A549 (cell line): ENCODE results near the gene SIAH2. TPM values are rescaled to one million over a fixed set of nuclear protein-coding genes. Genes with fewer than 3 reads are reported as not detected.
A peak's percentile ranks its signal among the peaks of the same experiment; 100 is the strongest.

ENCODE experiments used
- ATAC-seq, 2 experiments: fragments of 200-7000 bp in 1 of 2; fragments of >200 bp in 1 of 2; cut with Nextera tagmentation in 1 of 2; cut with Tn5 transposase in 1 of 2; 3 replicates each; pipeline versions ENCODE4 v1.8.0 to v1.9.1; 2018 to 2020; ENCODE audit warnings: mild to moderate bottlenecking in 1 of 2, moderate library complexity in 1 of 2
- CTCF ChIA-PET: fragments of 300-600 bp; sonication (Branson Sonifier 250); formaldehyde crosslinking; extraction: SDS; loops from one replicate; lab custom pipeline; 2021; ENCODE audit warnings: antibody characterized with exemption, inconsistent platforms; lab: Yijun Ruan, JAX
- POLR2A ChIA-PET: fragments of 350-600 bp; formaldehyde crosslinking; extraction: SDS; loops from one replicate; lab custom pipeline; 2021; ENCODE audit warnings: antibody characterized with exemption, inconsistent platforms; lab: Yijun Ruan, JAX
- DNase-seq, 2 experiments: peaks; one replicate each; pipeline versions ENCODE4 v3.0.0 to v3.0.0-alpha.2; 2011 to 2016; ENCODE audit warnings: low read depth in 1 of 2, low spot score in 1 of 2
- FAIRE-seq: peaks from 2 replicates; lab custom pipeline; 2011; peaks lifted over from hg19 to GRCh38; lab: Jason Lieb, UNC
- H3K27ac ChIP-seq, 2 experiments: fragments of >200 bp; sonication (Bioruptor Twin); formaldehyde crosslinking; 3 replicates each; pipeline ENCODE4 v1.5.1; 2016 to 2017
- H3K4me1 ChIP-seq: fragments of >200 bp; sonication (Bioruptor Twin); formaldehyde crosslinking; 3 replicates; pipeline ENCODE4 v1.6.1; 2016
- H3K4me2 ChIP-seq: fragments of >200 bp; sonication (Bioruptor Twin); formaldehyde crosslinking; 3 replicates; pipeline ENCODE4 v1.6.1; 2016
- H3K4me3 ChIP-seq: fragments of >200 bp; sonication (Bioruptor Twin); formaldehyde crosslinking; 3 replicates; pipeline ENCODE4 v1.5.1; 2016
- H3K9me3 ChIP-seq: fragments of >200 bp; sonication (Bioruptor Twin); formaldehyde crosslinking; 3 replicates; pipeline ENCODE4 v1.6.1; 2016
- CBX2 ChIP-seq: fragments of 200-600 bp; sonication (generic); IDR thresholded peaks from 2 replicates; pipeline ENCODE4 v1.6.1; 2016; ENCODE audit warnings: low read depth, mild to moderate bottlenecking, borderline replicate concordance
- CBX8 ChIP-seq: fragments of 200-600 bp; sonication (generic); IDR thresholded peaks from 2 replicates; pipeline ENCODE4 v1.6.1; 2016
- EHF ChIP-seq: fragments of 250-450 bp; sonication (Bioruptor Pico); IDR thresholded peaks from 2 replicates; pipeline ENCODE4 v1.5.0; 2020; ENCODE audit warnings: mild to moderate bottlenecking
- ELK1 ChIP-seq: fragments of 150-350 bp; IDR thresholded peaks from 2 replicates; pipeline ENCODE4 v1.6.1; 2014; ENCODE audit warnings: low read depth, mild to moderate bottlenecking, low read length
- FOSB ChIP-seq: fragments of 250-450 bp; sonication (Bioruptor Pico); IDR thresholded peaks from 2 replicates; pipeline ENCODE4 v1.5.0; 2020; ENCODE audit warnings: mild to moderate bottlenecking, moderate library complexity
- FOSL2 ChIP-seq, 2 experiments: fragments of 450-650 bp in 1 of 2; fragments of >200 bp in 1 of 2; sonication (Bioruptor Twin) in 1 of 2; formaldehyde crosslinking; IDR thresholded peaks; 2 replicates each; pipeline versions ENCODE4 v1.5.0 to v1.6.1; 2016 to 2020; ENCODE audit warnings: mild to moderate bottlenecking in 1 of 2, moderate library complexity in 1 of 2
- FOXS1 ChIP-seq: fragments of 250-450 bp; sonication (Bioruptor Pico); IDR thresholded peaks from 2 replicates; pipeline ENCODE4 v1.5.0; 2020; ENCODE audit warnings: mild to moderate bottlenecking, moderate library complexity
- GATA3 ChIP-seq: IDR thresholded peaks from 2 replicates; pipeline ENCODE4 v1.6.1; 2012; ENCODE audit warnings: borderline replicate concordance
- HDAC2 ChIP-seq: fragments of 200-600 bp; sonication (generic); IDR thresholded peaks from 2 replicates; pipeline ENCODE4 v1.6.1; 2016
- HEYL ChIP-seq: fragments of 250-450 bp; sonication (Bioruptor Pico); IDR thresholded peaks from 2 replicates; pipeline ENCODE4 v1.8.0; 2021; ENCODE audit warnings: mild to moderate bottlenecking, moderate library complexity
- HOXA7 ChIP-seq: fragments of 250-450 bp; sonication (Bioruptor Pico); IDR thresholded peaks from 2 replicates; pipeline ENCODE4 v1.5.0; 2020; ENCODE audit warnings: mild to moderate bottlenecking, moderate library complexity
- HOXB5 ChIP-seq: fragments of 250-450 bp; sonication (Bioruptor Pico); IDR thresholded peaks from 2 replicates; pipeline ENCODE4 v1.5.0; 2020; ENCODE audit warnings: mild to moderate bottlenecking, moderate library complexity
- JUN ChIP-seq, 2 experiments: fragments of >200 bp; sonication (Bioruptor Twin); formaldehyde crosslinking; IDR thresholded peaks; 2 replicates in 1 of 2; 3 replicates in 1 of 2; pipeline ENCODE4 v1.6.1; 2016 to 2017
- KDM1A ChIP-seq: fragments of 200-600 bp; sonication (generic); IDR thresholded peaks from 2 replicates; pipeline ENCODE4 v1.6.1; 2016; ENCODE audit warnings: low read depth, mild to moderate bottlenecking
- MAFK ChIP-seq: fragments of 450-650 bp; IDR thresholded peaks from 2 replicates; pipeline ENCODE4 v1.6.1; 2014; ENCODE audit not compliant: partially characterized antibody
- MAZ ChIP-seq: fragments of 150-350 bp; IDR thresholded peaks from 2 replicates; pipeline ENCODE4 v1.6.1; 2014; ENCODE audit warnings: antibody characterized with exemption, low read depth, low read length, borderline replicate concordance
- NR3C1 ChIP-seq: fragments of >200 bp; sonication (Bioruptor Twin); formaldehyde crosslinking; IDR thresholded peaks from 3 replicates; pipeline ENCODE4 v1.6.1; 2017
- PHF8 ChIP-seq: fragments of 200-600 bp; sonication (generic); IDR thresholded peaks from 2 replicates; pipeline ENCODE4 v1.6.1; 2016; ENCODE audit warnings: low read depth, mild to moderate bottlenecking, antibody characterized with exemption, moderate library complexity, borderline replicate concordance
- POLR2AphosphoS2 ChIP-seq: conservative IDR thresholded peaks from 2 replicates; pipeline ENCODE4 v1.6.1; 2012; ENCODE audit warnings: low read length, improper control_type of control experiment, inconsistent platforms
- RCOR1 ChIP-seq: fragments of 150-350 bp; IDR thresholded peaks from 2 replicates; pipeline ENCODE4 v1.6.1; 2014; ENCODE audit warnings: antibody characterized with exemption, low read length, low read depth
- RFX5 ChIP-seq: fragments of 450-650 bp; IDR thresholded peaks from 2 replicates; pipeline ENCODE4 v1.7.1; 2014; ENCODE audit warnings: antibody characterized with exemption, mild to moderate bottlenecking, moderate library complexity
- SMC3 ChIP-seq: fragments of >200 bp; sonication (Bioruptor Twin); formaldehyde crosslinking; IDR thresholded peaks from 3 replicates; pipeline ENCODE4 v1.6.1; 2018; ENCODE audit warnings: inconsistent platforms
- TP53 ChIP-seq: fragments of 250-450 bp; sonication (Bioruptor Pico); IDR thresholded peaks from 2 replicates; pipeline ENCODE4 v1.5.0; 2021; ENCODE audit warnings: mild to moderate bottlenecking, moderate library complexity
- ZC3H11A ChIP-seq: fragments of 450-650 bp; IDR thresholded peaks from 2 replicates; pipeline ENCODE4 v1.6.1; 2014; ENCODE audit warnings: antibody characterized with exemption, mild to moderate bottlenecking
- ZSCAN20 ChIP-seq: fragments of 250-450 bp; sonication (Bioruptor Pico); IDR thresholded peaks from 2 replicates; pipeline ENCODE4 v1.8.0; 2022; ENCODE audit warnings: mild to moderate bottlenecking, moderate library complexity
- WGBS: methylation state at CpG from one replicate; pipeline ENCODE4 v1.1.6; 2017; ENCODE audit errors: missing lambda C conversion rate; 5-methylcytosine and 5-hydroxymethylcytosine counted together
- polyA plus RNA-seq, 4 experiments: library from polyadenylated mRNA; depleted of rRNA in 3 of 4; stranded (reverse); fragments of >200 nt; fragmentation: RNase III in 1 of 4; extraction: RNeasy Plus Mini Kit Qiagen cat#74134 plus additional on column Dnase treatment in 1 of 4; gene quantifications; 2 replicates in 3 of 4; 3 replicates in 1 of 4; pipeline ENCODE4 v1.2.3, GENCODE V29; 2011 to 2017
- TF ChIP-seq, protein P1 (sequence below): fragments of 200-600 bp; sonication (generic); IDR thresholded peaks from 2 replicates; pipeline ENCODE4 v1.6.1; 2016; ENCODE audit warnings: antibody characterized with exemption, mild to moderate bottlenecking, moderate library complexity
- TF ChIP-seq, protein P2 (sequence below): IDR thresholded peaks from 2 replicates; pipeline ENCODE4 v1.6.1; 2012

Gene SIAH2
- polyA plus RNA-seq, 2 of the 4 experiments (the other 2 are of a cell fraction): 11.4 to 24.8 TPM

DNA sequence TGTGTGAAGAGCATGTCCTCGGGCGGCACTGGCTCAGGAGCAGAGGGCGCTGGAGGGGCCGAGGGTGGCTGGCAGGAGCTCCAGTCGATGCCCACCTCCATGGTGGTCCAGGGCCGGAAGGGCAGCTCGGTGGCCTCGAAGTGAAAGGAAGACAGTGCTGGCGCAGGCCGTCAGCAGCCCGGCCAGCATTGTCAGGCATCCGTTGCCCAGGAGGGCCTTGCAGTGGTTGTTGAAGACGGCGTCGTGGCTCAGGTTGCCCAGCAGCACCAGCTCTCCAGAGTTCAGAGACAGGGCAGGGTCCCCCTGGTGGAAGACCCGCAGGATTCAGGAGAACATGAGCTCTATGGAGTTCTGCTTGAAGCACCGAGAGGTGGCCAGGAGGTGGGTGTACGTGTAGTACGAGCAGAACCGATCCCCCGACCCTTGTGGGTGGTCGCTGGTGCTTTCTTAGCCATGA lies 16.5 kb upstream of the SIAH2 start:
- CTCF ChIA-PET: interaction anchor here (1.0 to 8.5 kb wide), 4 partner anchors 9 to 367 kb away, joined by 3 to 69 read pairs (median 20); partner anchors contain the start of gene SIAH2
- Histone ChIP-seq H3K4me1 (no peaks in the 10 kb centered on the region), H3K27ac (no peak overlapping the region), H3K4me3 (no peak overlapping the region)
- FAIRE-seq: no peak
- POLR2A ChIA-PET: interaction anchor here (1.2 kb wide), 1 partner anchor 17 kb away, joined by 4 read pairs; the partner anchor contains the start of gene SIAH2
- peak; percentile 62 to 79; a peak in 4 of 6 replicates for ATAC-seq
- peak in 1 of 2 experiments; percentile 17 for DNase-seq
- TF ChIP-seq RCOR1 (no peak), HEYL (CRISPR knock-in tag) (no peak), MAFK (no peak), CBX8 (no peak), TP53 (no peak), JUN (IDR thresholded peaks at IDR 0.05) (no peak), HOXB5 (CRISPR knock-in tag) (no peak), POLR2AphosphoS2 (no peak), RFX5 (no peak), ZSCAN20 (CRISPR knock-in tag) (no peak), ZC3H11A (no peak), FOXS1 (CRISPR knock-in tag) (no peak)
- TF ChIP-seq, protein P1, sequence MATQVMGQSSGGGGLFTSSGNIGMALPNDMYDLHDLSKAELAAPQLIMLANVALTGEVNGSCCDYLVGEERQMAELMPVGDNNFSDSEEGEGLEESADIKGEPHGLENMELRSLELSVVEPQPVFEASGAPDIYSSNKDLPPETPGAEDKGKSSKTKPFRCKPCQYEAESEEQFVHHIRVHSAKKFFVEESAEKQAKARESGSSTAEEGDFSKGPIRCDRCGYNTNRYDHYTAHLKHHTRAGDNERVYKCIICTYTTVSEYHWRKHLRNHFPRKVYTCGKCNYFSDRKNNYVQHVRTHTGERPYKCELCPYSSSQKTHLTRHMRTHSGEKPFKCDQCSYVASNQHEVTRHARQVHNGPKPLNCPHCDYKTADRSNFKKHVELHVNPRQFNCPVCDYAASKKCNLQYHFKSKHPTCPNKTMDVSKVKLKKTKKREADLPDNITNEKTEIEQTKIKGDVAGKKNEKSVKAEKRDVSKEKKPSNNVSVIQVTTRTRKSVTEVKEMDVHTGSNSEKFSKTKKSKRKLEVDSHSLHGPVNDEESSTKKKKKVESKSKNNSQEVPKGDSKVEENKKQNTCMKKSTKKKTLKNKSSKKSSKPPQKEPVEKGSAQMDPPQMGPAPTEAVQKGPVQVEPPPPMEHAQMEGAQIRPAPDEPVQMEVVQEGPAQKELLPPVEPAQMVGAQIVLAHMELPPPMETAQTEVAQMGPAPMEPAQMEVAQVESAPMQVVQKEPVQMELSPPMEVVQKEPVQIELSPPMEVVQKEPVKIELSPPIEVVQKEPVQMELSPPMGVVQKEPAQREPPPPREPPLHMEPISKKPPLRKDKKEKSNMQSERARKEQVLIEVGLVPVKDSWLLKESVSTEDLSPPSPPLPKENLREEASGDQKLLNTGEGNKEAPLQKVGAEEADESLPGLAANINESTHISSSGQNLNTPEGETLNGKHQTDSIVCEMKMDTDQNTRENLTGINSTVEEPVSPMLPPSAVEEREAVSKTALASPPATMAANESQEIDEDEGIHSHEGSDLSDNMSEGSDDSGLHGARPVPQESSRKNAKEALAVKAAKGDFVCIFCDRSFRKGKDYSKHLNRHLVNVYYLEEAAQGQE: no peak
- TF ChIP-seq, protein P2, sequence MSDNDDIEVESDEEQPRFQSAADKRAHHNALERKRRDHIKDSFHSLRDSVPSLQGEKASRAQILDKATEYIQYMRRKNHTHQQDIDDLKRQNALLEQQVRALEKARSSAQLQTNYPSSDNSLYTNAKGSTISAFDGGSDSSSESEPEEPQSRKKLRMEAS: no peak
- TF ChIP-seq, all 56 proteins: peak for 0
- no peaks in the 10 kb centered on the region for H3K9me3 ChIP-seq
- WGBS: 78% methylated on average over 12 of the region's 22 CpGs
- no peak overlapping the region for H3K4me2 ChIP-seq

DNA sequence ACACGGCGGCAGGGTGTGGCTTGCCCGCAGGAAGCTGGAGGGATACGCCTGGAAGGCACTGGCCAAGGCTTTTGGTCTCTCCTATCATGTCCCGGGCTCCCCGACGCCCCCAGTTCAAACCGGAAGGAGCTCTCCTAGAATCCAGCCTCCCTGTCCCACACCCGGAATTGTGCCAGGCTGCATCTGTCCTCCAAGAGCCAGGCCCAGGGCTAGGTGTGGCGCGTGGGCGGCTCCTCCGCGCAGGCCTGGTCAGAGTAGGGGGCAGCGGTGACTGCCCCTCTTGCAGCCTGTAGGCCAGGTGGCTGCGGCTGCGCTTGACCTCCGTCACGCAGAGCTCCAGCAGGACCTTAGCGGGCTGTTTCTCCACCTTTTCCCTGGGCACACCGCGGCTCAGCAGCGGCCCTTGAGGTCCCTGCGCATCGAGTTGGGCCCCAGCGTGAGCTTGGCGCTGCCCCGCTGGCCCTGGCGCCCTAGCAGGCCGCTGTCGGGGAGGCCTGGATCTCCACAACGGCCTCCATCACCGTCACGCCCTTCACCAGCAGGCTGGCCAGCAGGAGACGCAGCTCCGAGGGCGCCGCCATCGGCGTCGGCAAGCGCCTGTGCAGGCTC lies 15.9 kb upstream of the SIAH2 start:
- H3K27ac ChIP-seq: no peak overlapping the region
- H3K4me2 ChIP-seq: no peak overlapping the region
- H3K4me1 ChIP-seq: no peaks in the 10 kb centered on the region
- FAIRE-seq (no peak), DNase-seq (no peak), ATAC-seq (no peak)
- ChIA-PET CTCF (interaction anchor here (1.0 to 8.5 kb wide), 4 partner anchors 9 to 367 kb away, joined by 3 to 69 read pairs (median 20); partner anchors contain the start of gene SIAH2), POLR2A (interaction anchor here (0.7 kb wide), 1 partner anchor 16 kb away, joined by 8 read pairs; the partner anchor contains the start of gene SIAH2)
- TF ChIP-seq CBX8 (no peak), EHF (no peak), FOSL2 (IDR thresholded peaks at IDR 0.05) (no peak), FOSL2 (CRISPR knock-in tag; IDR thresholded peaks at IDR 0.05) (no peak)
- no peak overlapping the region for H3K4me3 ChIP-seq
- 88% methylated on average over 20 of the region's 42 CpGs for WGBS
- no peaks in the 10 kb centered on the region for H3K9me3 ChIP-seq

DNA sequence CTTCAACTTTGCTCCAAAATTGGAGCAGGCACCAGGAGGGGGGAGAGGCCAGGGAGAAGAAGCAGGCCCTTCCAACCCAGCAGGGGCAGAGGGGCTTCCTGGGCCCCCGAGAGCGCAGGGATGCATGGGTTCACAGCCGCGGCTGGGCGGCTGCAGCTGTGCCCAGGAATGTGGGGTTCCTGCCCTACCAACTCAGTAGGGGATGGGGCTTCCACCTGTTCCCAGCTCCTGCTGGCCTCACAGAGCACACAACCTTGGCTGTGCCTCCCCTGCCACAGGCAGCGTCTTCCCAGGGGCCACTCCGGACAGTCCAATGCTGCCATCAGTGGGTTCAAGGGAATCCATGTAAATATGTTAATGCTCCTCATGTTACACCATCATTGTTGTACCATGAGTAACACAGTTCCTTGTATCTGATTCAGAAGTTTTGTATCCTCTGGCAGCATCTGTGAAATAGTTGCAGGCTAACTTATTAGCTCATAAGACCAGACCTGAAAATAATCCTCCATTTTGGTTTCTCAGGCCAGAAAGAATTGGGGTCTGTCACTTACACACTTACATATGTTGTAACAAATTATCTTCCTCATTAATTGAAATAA lies 12.1 kb upstream of the SIAH2 start:
- ATAC-seq: peak in 1 of 2 experiments; percentile 18; a peak in 1 of 6 replicates
- no peak for FAIRE-seq

More for the DNA sequence above, 12.1 kb upstream of the SIAH2 start:
- DNase-seq: no peak
- Histone ChIP-seq H3K4me2 (no peak overlapping the region), H3K27ac (no peak overlapping the region), H3K4me3 (no peak overlapping the region), H3K9me3 (no peaks in the 10 kb centered on the region), H3K4me1 (no peaks in the 10 kb centered on the region)
- WGBS: 80% methylated on average over 7 of the region's 7 CpGs
- ChIA-PET POLR2A (interaction anchor here (4.6 kb wide), 1 partner anchor 12 kb away, joined by 29 read pairs; the partner anchor contains the start of gene SIAH2), CTCF (interaction anchor here (1.0 to 8.5 kb wide), 3 partner anchors 11 to 370 kb away, joined by 3 to 69 read pairs (median 13); partner anchors contain the start of gene SIAH2)
- TF ChIP-seq ZC3H11A (no peak), MAZ (no peak), NR3C1 (no peak), KDM1A (no peak), ELK1 (no peak), HOXA7 (CRISPR knock-in tag) (no peak), HDAC2 (no peak), GATA3 (no peak), SMC3 (no peak), CBX2 (no peak), FOSB (CRISPR knock-in tag) (no peak), HOXB5 (CRISPR knock-in tag) (no peak), HEYL (CRISPR knock-in tag) (no peak), PHF8 (no peak), POLR2AphosphoS2 (no peak)
